Tibial nerve (tissue), 3 donors: ENCODE data around the gene LAMB4.

ENCODE experiments used
- CTCF ChIP-seq, 5 experiments: fragments of 200-600 bp in 3 of 5; fragments of 450-650 bp in 2 of 5; sonication (generic) in 3 of 5; IDR thresholded peaks; one replicate each; pipeline ENCODE4 v1.5.1; 2016 to 2019; ENCODE audit warnings: antibody characterized with exemption in 5 of 5, mild to moderate bottlenecking in 3 of 5, moderate library complexity in 2 of 5
- POLR2A ChIP-seq, 2 donors: fragments of 450-650 bp; IDR thresholded peaks; one replicate each; pipeline ENCODE4 v1.6.1; 2017; ENCODE audit warnings: antibody characterized with exemption in 2 of 2, mild to moderate bottlenecking in 2 of 2, moderate library complexity in 2 of 2

GRCh38 chr7:108114117-108114841, 15.9 kb downstream of the LAMB4 start:
- TF ChIP-seq CTCF (IDR thresholded peaks at IDR 0.05) (no peak), POLR2A (IDR thresholded peaks at IDR 0.05) (no peak)
